Activated naive CD4-positive, alpha-beta T cell treated with anti-CD3 and anti-CD28 coated beads, Interleukin-2, amount 10 ng/mL, durations not matched to agents 5 hours and 36 hours (primary cell): ENCODE measurements around the gene KRT40. TPM values are rescaled to one million over a fixed set of nuclear protein-coding genes. Genes with fewer than 3 reads are reported as not detected.

Source experiments
- total RNA-seq, 2 experiments: library from RNA; stranded (reverse); gene quantifications; one replicate each; pipeline ENCODE4 v1.2.3, GENCODE V29; 2021

Gene KRT40
- not detected for total RNA-seq

GRCh38 chr17:40984226-40984625 is at the start of gene KRT40:
Gene KRT40, minus strand, starts transcription at chr17:40984326. Its CDS starts 53 bp downstream, at chr17:40984273.

GRCh38 chr17:41029633-41030245 is 45.6 kb upstream of the KRT40 start, which contains the start of gene KRTAP1-4:
Gene KRTAP1-4, minus strand, starts transcription at chr17:41030195. Its CDS starts 117 bp downstream, at chr17:41030078.

GRCh38 chr17:41026715-41027471 is 42.8 kb upstream of the KRT40 start, which contains the start of gene KRTAP1-5:
Gene KRTAP1-5, minus strand, starts transcription at chr17:41027208. Its CDS starts 53 bp downstream, at chr17:41027155.

GRCh38 chr17:41008811-41009210 is 24.7 kb upstream of the KRT40 start, which contains the start of gene KRTAP3-1:
Gene KRTAP3-1, minus strand, starts transcription at chr17:41009128. Its CDS starts 54 bp downstream, at chr17:41009074.

GRCh38 chr17:40999563-40999962 is 15.4 kb upstream of the KRT40 start, which contains the start of gene KRTAP3-2:
Gene KRTAP3-2, minus strand, starts transcription at chr17:40999906. Its CDS starts 53 bp downstream, at chr17:40999853.

GRCh38 chr17:40993839-40994238 is 9.7 kb upstream of the KRT40 start, which contains the start of gene KRTAP3-3:
Gene KRTAP3-3, minus strand, starts transcription at chr17:40994164. Its CDS starts 67 bp downstream, at chr17:40994097.

GRCh38 chr17:40966848-40967247 is 17.3 kb downstream of the KRT40 start, which contains the start of gene KRT39:
Gene KRT39, minus strand, starts transcription at chr17:40966948. Its CDS starts 92 bp downstream, at chr17:40966856.

GRCh38 chr17:40937384-40937819 is 46.7 kb downstream of the KRT40 start, which contains the start of gene KRT23:
Gene KRT23, minus strand, starts transcription at chr17:40937646. Its CDS starts 1,043 bp downstream, at chr17:40936603.

Other genes with a start within 250 kb of the KRT40 start
- gene KRT25, start 229.0 kb downstream of the KRT40 start, total RNA-seq, result not detected
- not detected for gene KRT26, start 212.1 kb downstream of the KRT40 start, total RNA-seq
- not detected for gene KRT27, start 201.8 kb downstream of the KRT40 start, total RNA-seq
- not detected for gene KRT28, start 184.4 kb downstream of the KRT40 start, total RNA-seq
- gene KRT10, start 161.7 kb downstream of the KRT40 start, total RNA-seq, result 10 to 100 TPM; 23.9 to 29.7 TPM
- not detected for gene KRT12, start 117.1 kb downstream of the KRT40 start, total RNA-seq
- gene KRT20, start 99.1 kb downstream of the KRT40 start, total RNA-seq, result not detected
- not detected for gene KRT23, start 46.7 kb downstream of the KRT40 start, total RNA-seq
- not detected for gene KRT39, start 17.4 kb downstream of the KRT40 start, total RNA-seq
- gene KRTAP3-3, start 9.8 kb upstream of the KRT40 start, total RNA-seq, result not detected
- not detected for gene KRTAP3-2, start 15.6 kb upstream of the KRT40 start, total RNA-seq
- gene KRTAP3-1, start 24.8 kb upstream of the KRT40 start, total RNA-seq, result not detected
- gene KRTAP1-5, start 42.9 kb upstream of the KRT40 start, total RNA-seq, result not detected
- gene KRTAP1-4, start 45.9 kb upstream of the KRT40 start, total RNA-seq, result not detected
- not detected for gene KRTAP1-3, start 50.5 kb upstream of the KRT40 start, total RNA-seq
- gene KRTAP1-1, start 57.1 kb upstream of the KRT40 start, total RNA-seq, result not detected
- gene KRTAP2-1, start 63.0 kb upstream of the KRT40 start, total RNA-seq, result not detected
- gene KRTAP2-2, start 70.9 kb upstream of the KRT40 start, total RNA-seq, result not detected
- gene KRTAP2-3, start 75.8 kb upstream of the KRT40 start, total RNA-seq, result not detected
- gene KRTAP2-4, start 81.6 kb upstream of the KRT40 start, total RNA-seq, result not detected
- not detected for gene KRTAP4-7, start 99.8 kb upstream of the KRT40 start, total RNA-seq
- gene KRTAP4-8, start 113.8 kb upstream of the KRT40 start, total RNA-seq, result not detected
- gene KRTAP4-16, start 117.9 kb upstream of the KRT40 start, total RNA-seq, result not detected
- gene KRTAP4-9, start 121.1 kb upstream of the KRT40 start, total RNA-seq, result not detected
- not detected for gene KRTAP4-11, start 134.0 kb upstream of the KRT40 start, total RNA-seq
- not detected for gene KRTAP4-12, start 139.9 kb upstream of the KRT40 start, total RNA-seq
- not detected for gene KRTAP4-6, start 156.2 kb upstream of the KRT40 start, total RNA-seq
- not detected for gene KRTAP4-5, start 165.5 kb upstream of the KRT40 start, total RNA-seq
- gene KRTAP4-4, start 176.4 kb upstream of the KRT40 start, total RNA-seq, result not detected
- gene KRTAP4-3, start 183.9 kb upstream of the KRT40 start, total RNA-seq, result not detected
- gene KRTAP4-2, start 193.9 kb upstream of the KRT40 start, total RNA-seq, result not detected
- not detected for gene KRTAP4-1, start 200.6 kb upstream of the KRT40 start, total RNA-seq
- gene KRTAP9-1, start 205.6 kb upstream of the KRT40 start, total RNA-seq, result not detected
- gene KRTAP9-2, start 242.3 kb upstream of the KRT40 start, total RNA-seq, result not detected
- not detected for gene KRTAP9-3, start 248.1 kb upstream of the KRT40 start, total RNA-seq